PFSK-1 (cell line): ENCODE results near the gene C1RL.

ENCODE experiments used
- POLR2AphosphoS5 ChIP-seq: IDR thresholded peaks from 2 replicates; pipeline ENCODE4 v1.6.1; 2012; ENCODE audit warnings: low read depth, mild to moderate bottlenecking, control low read depth, low read length, moderate library complexity
- SIN3A ChIP-seq: IDR thresholded peaks from 2 replicates; pipeline ENCODE4 v1.6.1; 2012; ENCODE audit warnings: mild to moderate bottlenecking, low read length, moderate library complexity, borderline replicate concordance; ENCODE audit not compliant: insufficient read depth

GRCh38 chr12:7061138-7061537 is 47.9 kb downstream of the C1RL start:
- no peak for TF ChIP-seq SIN3A
- TF ChIP-seq POLR2AphosphoS5, result no peak
